ENCODE data around the gene MXD4.

The MXD4 gene

DNA sequence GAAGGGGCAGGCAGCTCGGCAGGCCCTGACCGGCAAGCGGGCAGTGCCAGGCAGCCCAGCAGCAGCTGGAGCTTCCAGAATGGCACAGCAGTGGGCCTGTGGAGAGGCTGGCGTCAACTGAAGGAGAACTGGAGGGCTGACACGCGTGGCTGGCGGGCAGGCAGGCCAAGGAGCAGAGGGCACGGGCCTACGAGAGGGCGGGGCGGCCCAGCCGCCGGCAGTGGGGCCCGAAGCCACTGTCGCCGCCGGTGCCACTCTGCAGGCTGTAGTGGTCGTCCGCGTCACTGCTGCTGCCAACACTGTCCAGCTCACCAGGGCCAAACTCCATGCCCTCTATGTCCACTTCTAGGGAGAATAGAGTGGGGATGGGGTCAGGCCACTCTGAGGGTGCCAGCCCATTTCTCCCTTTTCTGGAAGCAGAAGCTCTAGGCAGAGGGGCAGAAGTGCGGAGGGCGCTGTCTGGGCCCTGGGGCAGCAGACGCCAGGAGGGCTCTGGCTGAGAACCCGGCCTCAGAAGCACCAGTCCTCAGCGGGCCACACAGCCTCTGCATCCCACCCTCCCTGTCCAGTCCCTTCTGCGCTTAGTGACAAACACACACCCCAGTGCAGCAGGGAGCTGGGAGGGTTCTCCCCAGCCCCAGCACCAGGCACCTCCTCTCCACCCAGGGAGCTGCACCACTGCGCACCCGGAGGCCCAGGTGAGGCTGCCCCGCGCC is 11.4 kb downstream of the MXD4 start:
- TF ChIP-seq FOXP2 (optimal IDR thresholded peaks at IDR 0.05; ENCODE audit: borderline replicate concordance, extremely low read depth, extremely low read length, insufficient read depth) (no peak), REST (IDR thresholded peaks at IDR 0.05; ENCODE audit: insufficient read depth in 1 of 2, low read depth in 2 of 2, low read length in 2 of 2) (no peak), TAF1 (IDR thresholded peaks at IDR 0.05; ENCODE audit: borderline replicate concordance, insufficient read depth, low read length) (no peak), SIN3A (IDR thresholded peaks at IDR 0.05; ENCODE audit: borderline replicate concordance, insufficient read depth, low read length) (no peak), POLR2AphosphoS5 (IDR thresholded peaks at IDR 0.05; ENCODE audit: low read depth, low read length) (no peak)

- no peak for TF ChIP-seq REST (IDR thresholded peaks at IDR 0.05; ENCODE audit: insufficient read depth in 1 of 2, low read depth in 2 of 2, low read length in 2 of 2)
- no peak for TF ChIP-seq FOXP2 (optimal IDR thresholded peaks at IDR 0.05; ENCODE audit: borderline replicate concordance, extremely low read depth, extremely low read length, insufficient read depth)
- no peak for TF ChIP-seq SIN3A (IDR thresholded peaks at IDR 0.05; ENCODE audit: borderline replicate concordance, insufficient read depth, low read length)
- no peak for TF ChIP-seq TAF1 (IDR thresholded peaks at IDR 0.05; ENCODE audit: borderline replicate concordance, insufficient read depth, low read length)
- TF ChIP-seq POLR2AphosphoS5 (IDR thresholded peaks at IDR 0.05; ENCODE audit: low read depth, low read length): no peak
Observed at GRCh38 chr4:2249526-2250356, 12.2 kb downstream of the MXD4 start.

DNA sequence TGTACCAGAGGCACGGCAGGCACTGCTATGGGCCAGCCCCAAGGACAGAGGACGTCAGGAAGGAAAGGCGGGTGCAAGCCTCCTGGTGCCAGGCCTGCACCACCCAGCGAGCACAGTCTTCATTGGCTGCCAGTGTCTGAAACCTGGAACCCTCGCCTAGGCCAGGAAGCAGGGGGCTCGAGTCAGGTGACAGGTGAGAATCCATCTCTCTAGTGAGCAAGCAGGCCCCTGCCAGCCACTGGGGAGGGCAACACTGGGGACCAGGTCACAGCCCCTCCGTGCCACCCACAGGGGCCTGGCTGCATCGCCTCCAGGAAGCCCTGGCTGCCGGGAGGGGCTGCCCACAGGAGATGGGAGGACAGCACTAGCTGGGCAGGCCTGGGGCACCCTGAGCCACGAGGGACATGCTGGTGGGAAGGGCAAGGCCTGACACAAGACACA is 13.1 kb downstream of the MXD4 start:
- TF ChIP-seq FOXP2 (optimal IDR thresholded peaks at IDR 0.05; ENCODE audit: borderline replicate concordance, extremely low read depth, extremely low read length, insufficient read depth): no peak
- no peak for TF ChIP-seq TAF1 (IDR thresholded peaks at IDR 0.05; ENCODE audit: borderline replicate concordance, insufficient read depth, low read length)
- no peak for TF ChIP-seq POLR2AphosphoS5 (IDR thresholded peaks at IDR 0.05; ENCODE audit: low read depth, low read length)

- no peak for TF ChIP-seq TAF1 (IDR thresholded peaks at IDR 0.05; ENCODE audit: borderline replicate concordance, insufficient read depth, low read length)
- TF ChIP-seq FOXP2 (optimal IDR thresholded peaks at IDR 0.05; ENCODE audit: borderline replicate concordance, extremely low read depth, extremely low read length, insufficient read depth): no peak
- no peak for TF ChIP-seq SIN3A (IDR thresholded peaks at IDR 0.05; ENCODE audit: borderline replicate concordance, insufficient read depth, low read length)
- TF ChIP-seq REST (IDR thresholded peaks at IDR 0.05; ENCODE audit: insufficient read depth in 1 of 2, low read depth in 2 of 2, low read length in 2 of 2): no peak
- no peak for TF ChIP-seq POLR2AphosphoS5 (IDR thresholded peaks at IDR 0.05; ENCODE audit: low read depth, low read length)
Observed at GRCh38 chr4:2248044-2248780, 13.7 kb downstream of the MXD4 start.
